Transverse colon (tissue), 4 donors: Measurements from ENCODE around the gene TP53BP2.
"Not testable (repeated sequence)": the region's sequence is repeated elsewhere in the genome, so short reads cannot be mapped to it uniquely, and the experiment has no call there.

ENCODE experiments used
- EP300 ChIP-seq: sonication (generic); formaldehyde crosslinking; IDR thresholded peaks from one replicate; pipeline ENCODE4 v1.6.1; 2017; ENCODE audit warnings: antibody characterized with exemption, low read depth
- POLR2A ChIP-seq: fragments of 450-650 bp; IDR thresholded peaks from one replicate; pipeline ENCODE4 v1.6.1; 2016; ENCODE audit warnings: antibody characterized with exemption, mild to moderate bottlenecking, moderate library complexity
- POLR2AphosphoS5 ChIP-seq, 3 donors: sonication (generic); formaldehyde crosslinking; IDR thresholded peaks; one replicate each; pipeline ENCODE4 v1.6.1; 2016; ENCODE audit warnings: antibody characterized with exemption in 3 of 3
- TF ChIP-seq, protein P1 (sequence below), 5 experiments: fragments of 200-600 bp in 3 of 5; fragments of 450-650 bp in 2 of 5; sonication (generic) in 3 of 5; IDR thresholded peaks; 1 replicate in 2 of 5; 2 replicates in 3 of 5; pipeline ENCODE4 v1.5.1; 2016 to 2017; ENCODE audit warnings: antibody characterized with exemption in 5 of 5, inconsistent platforms in 3 of 5, mild to moderate bottlenecking in 2 of 5, moderate library complexity in 1 of 5

DNA sequence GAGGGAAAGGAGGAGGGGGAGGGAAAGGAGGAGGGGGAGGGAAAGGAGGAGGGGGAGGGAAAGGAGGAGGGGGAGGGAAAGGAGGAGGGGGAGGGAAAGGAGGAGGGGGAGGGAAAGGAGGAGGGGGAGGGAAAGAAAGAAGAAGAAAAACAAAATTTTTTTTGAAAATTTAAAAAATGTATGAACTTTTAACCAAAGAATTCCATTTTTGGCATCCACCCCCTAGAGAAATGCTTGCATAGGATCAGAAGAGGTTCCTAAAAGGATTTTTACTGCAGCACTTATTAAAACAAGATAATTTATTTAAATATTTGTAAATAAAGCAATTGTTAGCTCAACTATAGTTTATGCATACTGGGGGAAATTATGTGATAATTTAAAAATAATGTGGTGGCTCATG, 28.5 kb downstream of the TP53BP2 start:
- TF ChIP-seq, protein P1, sequence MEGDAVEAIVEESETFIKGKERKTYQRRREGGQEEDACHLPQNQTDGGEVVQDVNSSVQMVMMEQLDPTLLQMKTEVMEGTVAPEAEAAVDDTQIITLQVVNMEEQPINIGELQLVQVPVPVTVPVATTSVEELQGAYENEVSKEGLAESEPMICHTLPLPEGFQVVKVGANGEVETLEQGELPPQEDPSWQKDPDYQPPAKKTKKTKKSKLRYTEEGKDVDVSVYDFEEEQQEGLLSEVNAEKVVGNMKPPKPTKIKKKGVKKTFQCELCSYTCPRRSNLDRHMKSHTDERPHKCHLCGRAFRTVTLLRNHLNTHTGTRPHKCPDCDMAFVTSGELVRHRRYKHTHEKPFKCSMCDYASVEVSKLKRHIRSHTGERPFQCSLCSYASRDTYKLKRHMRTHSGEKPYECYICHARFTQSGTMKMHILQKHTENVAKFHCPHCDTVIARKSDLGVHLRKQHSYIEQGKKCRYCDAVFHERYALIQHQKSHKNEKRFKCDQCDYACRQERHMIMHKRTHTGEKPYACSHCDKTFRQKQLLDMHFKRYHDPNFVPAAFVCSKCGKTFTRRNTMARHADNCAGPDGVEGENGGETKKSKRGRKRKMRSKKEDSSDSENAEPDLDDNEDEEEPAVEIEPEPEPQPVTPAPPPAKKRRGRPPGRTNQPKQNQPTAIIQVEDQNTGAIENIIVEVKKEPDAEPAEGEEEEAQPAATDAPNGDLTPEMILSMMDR (IDR thresholded peaks at IDR 0.05): not testable (repeated sequence)
- TF ChIP-seq POLR2AphosphoS5 (IDR thresholded peaks at IDR 0.05); POLR2A; EP300: not testable (repeated sequence)
